Measurements from ENCODE around the gene ATG14.

The ATG14 gene

DNA sequence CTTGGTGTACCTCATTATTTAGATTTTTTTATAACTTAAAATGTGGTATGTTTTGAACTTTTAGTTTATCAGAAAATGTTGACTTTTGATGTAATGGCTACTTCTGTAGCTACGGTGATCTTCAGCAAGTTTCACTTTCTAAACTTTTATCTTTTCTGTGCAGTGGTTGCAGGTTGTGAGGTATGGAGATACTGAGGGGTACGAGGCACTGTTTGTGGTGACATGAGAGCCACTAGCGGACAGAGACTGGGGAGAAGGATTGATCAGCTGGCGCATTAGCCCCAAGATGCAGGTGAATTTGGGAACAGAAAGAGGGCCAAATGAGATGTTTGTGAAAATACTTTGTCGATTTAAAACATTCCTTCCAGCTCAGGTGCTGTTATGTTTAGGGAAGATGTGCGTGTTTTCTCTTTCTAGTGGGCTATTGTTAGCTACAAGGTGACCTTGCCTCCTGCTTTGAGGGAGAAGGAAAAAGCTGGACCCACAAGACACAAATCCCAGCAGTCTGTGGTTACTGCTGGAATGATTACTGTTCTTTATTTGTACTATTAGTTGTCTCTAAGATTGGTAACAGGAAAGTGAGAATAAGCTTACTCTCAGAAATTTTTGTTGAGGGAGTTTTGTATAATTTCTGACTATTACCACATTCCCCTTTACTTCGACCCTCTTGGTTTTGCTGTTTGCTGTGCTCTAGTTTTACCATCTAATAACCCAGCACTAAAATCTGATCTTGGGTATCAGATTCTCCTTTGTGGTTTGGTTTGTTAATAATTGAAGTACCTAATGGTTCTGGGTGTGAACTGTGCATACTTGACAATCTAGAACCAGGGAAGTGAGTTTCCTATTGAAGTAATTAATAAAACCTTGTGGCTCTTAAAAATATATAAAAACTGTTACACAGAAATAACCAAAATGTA is 78.7 kb downstream of the ATG14 start:
- DNase-seq (ENCODE audit: low read depth), result no peak
- TF ChIP-seq, protein P1, sequence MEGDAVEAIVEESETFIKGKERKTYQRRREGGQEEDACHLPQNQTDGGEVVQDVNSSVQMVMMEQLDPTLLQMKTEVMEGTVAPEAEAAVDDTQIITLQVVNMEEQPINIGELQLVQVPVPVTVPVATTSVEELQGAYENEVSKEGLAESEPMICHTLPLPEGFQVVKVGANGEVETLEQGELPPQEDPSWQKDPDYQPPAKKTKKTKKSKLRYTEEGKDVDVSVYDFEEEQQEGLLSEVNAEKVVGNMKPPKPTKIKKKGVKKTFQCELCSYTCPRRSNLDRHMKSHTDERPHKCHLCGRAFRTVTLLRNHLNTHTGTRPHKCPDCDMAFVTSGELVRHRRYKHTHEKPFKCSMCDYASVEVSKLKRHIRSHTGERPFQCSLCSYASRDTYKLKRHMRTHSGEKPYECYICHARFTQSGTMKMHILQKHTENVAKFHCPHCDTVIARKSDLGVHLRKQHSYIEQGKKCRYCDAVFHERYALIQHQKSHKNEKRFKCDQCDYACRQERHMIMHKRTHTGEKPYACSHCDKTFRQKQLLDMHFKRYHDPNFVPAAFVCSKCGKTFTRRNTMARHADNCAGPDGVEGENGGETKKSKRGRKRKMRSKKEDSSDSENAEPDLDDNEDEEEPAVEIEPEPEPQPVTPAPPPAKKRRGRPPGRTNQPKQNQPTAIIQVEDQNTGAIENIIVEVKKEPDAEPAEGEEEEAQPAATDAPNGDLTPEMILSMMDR (conservative IDR thresholded peaks at IDR 0.05; ENCODE audit: control insufficient read depth, insufficient read depth, low read depth, low read length), result no peak
- no peak overlapping the region for H3K4me3 ChIP-seq (ENCODE audit: control insufficient read depth, low read depth, low read length)

DNA sequence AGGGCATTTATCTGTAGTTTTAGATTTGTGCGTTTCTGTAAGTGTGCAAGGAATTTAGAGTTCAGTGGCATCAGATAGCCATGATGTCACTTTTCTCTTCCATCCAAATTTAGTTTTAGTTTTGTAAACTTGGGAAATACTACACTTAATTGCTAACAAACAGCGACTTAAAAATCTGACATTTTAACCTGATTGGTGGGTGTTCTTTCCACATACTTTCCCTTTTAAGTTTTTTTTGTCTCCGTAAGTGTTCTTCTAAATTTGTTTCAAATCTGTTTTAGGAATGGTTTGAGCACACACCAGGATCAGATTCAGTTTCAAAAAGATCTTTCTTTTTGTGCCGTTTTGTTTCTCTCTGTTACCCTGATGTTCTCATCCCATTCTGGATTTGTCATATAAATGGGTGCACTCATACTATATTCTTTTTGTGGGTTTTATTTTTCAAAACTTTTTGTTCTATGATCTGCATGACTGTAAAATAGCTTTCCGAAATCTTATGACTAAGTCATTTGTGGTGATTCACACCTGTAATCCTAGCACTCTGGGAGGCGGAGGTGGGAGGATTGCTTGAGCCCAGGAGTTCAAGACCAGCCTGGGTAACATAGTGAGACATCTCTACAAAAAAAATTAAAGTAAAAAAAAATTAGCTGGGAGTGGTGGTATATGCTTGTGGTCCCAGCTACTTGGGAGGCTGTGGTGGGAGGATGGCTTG is 81.5 kb downstream of the ATG14 start:
- peak overlapping the region; percentile 8 for H3K4me3 ChIP-seq (ENCODE audit: control insufficient read depth, low read depth, low read length)
- DNase-seq (ENCODE audit: low read depth), result peak; percentile 64
- TF ChIP-seq, protein P1 (conservative IDR thresholded peaks at IDR 0.05; ENCODE audit: control insufficient read depth, insufficient read depth, low read depth, low read length), result no peak

DNA sequence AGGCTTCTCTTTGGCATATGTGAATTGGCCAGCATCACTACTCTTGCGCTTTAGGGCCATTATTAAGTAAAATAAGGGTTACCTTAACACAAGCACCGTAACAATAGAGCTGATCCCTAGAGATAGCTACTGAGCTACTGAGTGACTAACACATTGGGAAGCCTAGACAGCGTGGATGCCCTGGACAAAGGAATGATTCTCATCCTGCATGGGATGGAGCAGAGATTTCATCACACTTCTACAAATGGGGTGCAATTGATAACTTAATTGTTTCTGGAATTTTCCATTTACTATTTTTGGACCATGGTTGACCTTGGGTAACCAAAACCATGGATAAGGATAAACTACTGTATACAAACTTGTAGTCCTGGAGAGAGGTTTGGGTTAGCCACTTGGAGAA is 83.3 kb downstream of the ATG14 start:
- TF ChIP-seq, protein P1 (conservative IDR thresholded peaks at IDR 0.05; ENCODE audit: control insufficient read depth, insufficient read depth, low read depth, low read length), result no peak
- peak; percentile 46 for DNase-seq (ENCODE audit: low read depth)
- H3K4me3 ChIP-seq (ENCODE audit: control insufficient read depth, low read depth, low read length), result no peak overlapping the region

DNA sequence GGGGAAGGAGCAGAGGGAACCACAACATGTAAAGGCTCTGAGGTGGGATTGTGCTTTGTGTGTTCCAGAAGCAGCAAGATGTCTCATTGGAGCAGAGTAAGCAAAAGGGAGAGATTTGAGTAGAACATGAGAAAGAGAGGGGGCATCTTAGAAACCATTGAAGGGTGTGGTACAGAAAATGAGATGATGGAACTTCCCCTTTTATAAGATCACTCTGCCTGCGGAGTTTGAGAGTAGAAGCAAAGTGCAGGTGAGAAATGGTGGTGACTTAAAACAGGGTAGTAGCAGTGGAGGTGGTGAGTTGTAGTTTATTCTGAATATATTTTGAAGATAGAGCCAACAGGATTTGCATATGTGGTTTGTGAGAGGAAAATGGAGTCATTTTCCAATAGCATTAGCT is 84.5 kb downstream of the ATG14 start:
- DNase-seq (ENCODE audit: low read depth), result no peak
- H3K4me3 ChIP-seq (ENCODE audit: control insufficient read depth, low read depth, low read length), result no peak overlapping the region
- TF ChIP-seq, protein P1 (conservative IDR thresholded peaks at IDR 0.05; ENCODE audit: control insufficient read depth, insufficient read depth, low read depth, low read length), result no peak

DNA sequence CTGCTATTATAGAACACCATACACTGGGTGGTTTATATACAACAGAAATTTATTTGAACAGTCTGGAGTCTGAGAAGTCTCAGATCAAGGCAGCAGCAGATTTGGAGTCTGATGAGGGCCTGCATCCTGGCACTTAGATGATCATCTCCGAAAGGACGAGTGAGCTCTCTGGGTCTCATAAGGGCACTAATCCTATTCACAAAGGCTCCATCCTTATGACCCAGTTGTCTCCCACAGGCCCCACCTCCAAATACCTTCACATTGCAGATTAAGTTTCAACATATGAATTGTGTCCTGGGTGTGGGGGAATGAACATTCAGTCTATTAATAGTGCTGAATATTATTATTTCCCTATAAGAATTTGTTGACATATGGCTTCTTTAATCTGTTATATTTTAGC is 86.8 kb downstream of the ATG14 start:
- H3K4me3 ChIP-seq (ENCODE audit: control insufficient read depth, low read depth, low read length), result no peak overlapping the region
- DNase-seq (ENCODE audit: low read depth), result no peak
- TF ChIP-seq, protein P1 (conservative IDR thresholded peaks at IDR 0.05; ENCODE audit: control insufficient read depth, insufficient read depth, low read depth, low read length), result no peak

DNA sequence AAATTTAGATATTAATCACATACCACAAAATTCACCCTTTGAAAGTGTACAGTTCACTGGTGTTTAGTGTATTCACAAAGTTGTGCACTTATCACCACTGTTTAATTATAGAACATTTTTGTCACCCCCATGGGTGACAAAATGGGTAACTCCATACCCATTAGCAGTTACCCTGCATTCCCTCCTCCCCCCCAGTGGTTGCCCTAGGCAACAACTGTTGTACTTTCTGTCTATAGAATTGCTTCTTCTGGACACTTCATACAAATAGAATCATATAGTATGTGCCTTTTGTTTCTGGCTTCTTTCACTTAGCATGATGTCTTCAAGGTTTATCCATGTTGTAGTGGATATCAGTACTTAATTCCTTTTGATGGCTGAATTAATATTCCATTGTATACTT is 87.7 kb downstream of the ATG14 start:
- H3K4me3 ChIP-seq (ENCODE audit: control insufficient read depth, low read depth, low read length), result no peak overlapping the region
- TF ChIP-seq, protein P1 (conservative IDR thresholded peaks at IDR 0.05; ENCODE audit: control insufficient read depth, insufficient read depth, low read depth, low read length), result no peak
- no peak for DNase-seq (ENCODE audit: low read depth)
